ENCODE measurements around the gene CMSS1.
A peak's percentile ranks its signal among the peaks of the same experiment; 100 is the strongest.

The CMSS1 gene

GRCh38 chr3:100207886-100208285 lies 390.2 kb downstream of the CMSS1 start:
- DNase-seq (ENCODE audit: low read depth): no peak
- no peak for TF ChIP-seq CTCF (conservative IDR thresholded peaks at IDR 0.05; ENCODE audit: control insufficient read depth, insufficient read depth, low read depth, low read length)
- H3K4me3 ChIP-seq (ENCODE audit: control insufficient read depth, low read depth, low read length): no peak overlapping the region

- no peak overlapping the region for H3K4me3 ChIP-seq (ENCODE audit: control insufficient read depth, low read depth, low read length)
- no peak for TF ChIP-seq CTCF (conservative IDR thresholded peaks at IDR 0.05; ENCODE audit: control insufficient read depth, insufficient read depth, low read depth, low read length)
- DNase-seq (ENCODE audit: low read depth): no peak
These were observed 391.5 kb downstream of the CMSS1 start for GRCh38 chr3:100209169-100209568.

DNA sequence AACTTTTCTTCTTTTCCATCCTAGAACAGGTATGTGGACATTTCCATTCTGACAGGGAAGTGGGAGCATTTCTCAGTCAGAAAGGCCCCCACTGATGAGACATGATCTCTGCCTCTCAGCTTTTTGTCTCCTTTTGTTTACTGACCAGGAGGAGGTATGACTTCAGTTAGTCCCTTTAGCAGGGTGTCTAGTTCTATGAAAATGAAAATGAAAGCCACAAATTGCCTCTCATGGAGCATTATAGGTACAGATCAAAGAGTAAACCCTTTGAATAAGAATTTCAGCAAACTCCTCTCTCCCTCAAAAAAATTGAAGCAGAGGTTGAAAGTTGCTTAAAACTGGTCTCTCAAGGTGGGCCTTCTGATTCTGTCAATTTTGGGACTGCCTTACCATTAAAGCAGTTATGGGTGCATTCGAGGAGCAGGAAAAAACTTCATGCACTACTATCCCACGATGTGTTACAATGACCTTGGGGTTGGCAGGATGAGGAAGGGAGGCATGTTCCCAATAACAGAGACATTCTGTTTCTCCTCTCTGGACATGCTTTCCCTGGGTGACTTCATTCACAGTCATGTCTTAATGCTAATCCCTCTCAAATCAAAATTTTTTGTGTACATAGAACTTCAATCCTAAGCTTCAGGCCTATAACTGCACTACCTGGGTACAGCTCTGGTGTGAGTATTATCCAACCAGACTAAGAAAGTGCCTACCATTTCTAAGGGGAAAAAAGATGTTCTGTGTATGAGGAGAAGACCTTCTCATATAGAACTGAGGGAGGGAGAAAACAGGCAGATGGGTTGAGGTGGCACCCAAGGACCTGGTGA lies 392.5 kb downstream of the CMSS1 start:
- peak; percentile 40 for DNase-seq (ENCODE audit: low read depth)
- no peak for TF ChIP-seq CTCF (conservative IDR thresholded peaks at IDR 0.05; ENCODE audit: control insufficient read depth, insufficient read depth, low read depth, low read length)
- H3K4me3 ChIP-seq (ENCODE audit: control insufficient read depth, low read depth, low read length): no peak overlapping the region

GRCh38 chr3:100210772-100211135 lies 393.1 kb downstream of the CMSS1 start:
- peak; percentile 85 for DNase-seq (ENCODE audit: low read depth)
- no peak for TF ChIP-seq CTCF (conservative IDR thresholded peaks at IDR 0.05; ENCODE audit: control insufficient read depth, insufficient read depth, low read depth, low read length)

DNA sequence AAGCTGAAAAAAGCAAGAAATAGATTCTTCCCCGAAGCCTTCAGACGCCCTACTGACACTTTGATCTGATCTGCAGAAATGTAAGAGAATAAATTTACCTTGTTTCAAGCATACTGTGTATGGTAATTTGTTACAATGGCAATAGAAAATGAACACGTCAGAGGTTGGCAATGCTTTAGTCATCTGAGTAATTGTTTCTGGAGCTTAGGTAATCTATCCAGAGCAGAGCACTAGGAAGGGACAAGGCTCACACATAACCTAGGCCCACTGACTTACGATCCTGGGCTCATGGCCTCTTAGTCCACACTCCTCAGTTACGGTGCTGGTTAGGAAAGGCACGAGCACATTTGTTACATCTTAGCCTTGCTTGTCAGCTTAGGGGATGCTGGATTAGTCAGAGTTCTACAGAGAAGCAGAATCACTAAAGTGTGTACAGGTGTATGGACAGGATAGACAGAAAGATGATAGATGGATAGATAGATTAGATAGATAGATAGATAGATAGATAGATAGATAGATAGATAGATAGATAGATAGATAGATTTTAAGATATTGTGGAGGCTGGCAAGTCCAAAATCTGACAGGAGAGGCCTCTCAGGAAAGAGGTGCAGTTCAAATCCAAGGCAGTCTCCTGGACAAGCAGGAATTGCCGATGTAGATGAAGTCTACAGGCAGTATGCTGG lies 396.4 kb downstream of the CMSS1 start:
- TF ChIP-seq CTCF (conservative IDR thresholded peaks at IDR 0.05; ENCODE audit: control insufficient read depth, insufficient read depth, low read depth, low read length): no peak
- peak; percentile 60 for DNase-seq (ENCODE audit: low read depth)
- no peak overlapping the region for H3K4me3 ChIP-seq (ENCODE audit: control insufficient read depth, low read depth, low read length)

More at GRCh38 chr3:100210772-100211135, 393.1 kb downstream of the CMSS1 start:
- no peak overlapping the region for H3K4me3 ChIP-seq (ENCODE audit: control insufficient read depth, low read depth, low read length)

GRCh38 chr3:100214574-100214964 lies 396.9 kb downstream of the CMSS1 start:
- TF ChIP-seq CTCF (conservative IDR thresholded peaks at IDR 0.05; ENCODE audit: control insufficient read depth, insufficient read depth, low read depth, low read length): no peak
- DNase-seq (ENCODE audit: low read depth): no peak
- no peak overlapping the region for H3K4me3 ChIP-seq (ENCODE audit: control insufficient read depth, low read depth, low read length)
